CD4-positive, alpha-beta T cell treated with Interleukin-6 at 100 ng/mL for 8 hours (primary cell): ENCODE data around the gene SDC1.
"Not testable (repeated sequence)": the region's sequence is repeated elsewhere in the genome, so short reads cannot be mapped to it uniquely, and the experiment has no call there.

ENCODE experiments used
- DNase-seq: peaks from one replicate; pipeline ENCODE4 v3.0.0-alpha.2; 2020; ENCODE audit warnings: mixed read lengths, low spot score

The SDC1 gene

DNA sequence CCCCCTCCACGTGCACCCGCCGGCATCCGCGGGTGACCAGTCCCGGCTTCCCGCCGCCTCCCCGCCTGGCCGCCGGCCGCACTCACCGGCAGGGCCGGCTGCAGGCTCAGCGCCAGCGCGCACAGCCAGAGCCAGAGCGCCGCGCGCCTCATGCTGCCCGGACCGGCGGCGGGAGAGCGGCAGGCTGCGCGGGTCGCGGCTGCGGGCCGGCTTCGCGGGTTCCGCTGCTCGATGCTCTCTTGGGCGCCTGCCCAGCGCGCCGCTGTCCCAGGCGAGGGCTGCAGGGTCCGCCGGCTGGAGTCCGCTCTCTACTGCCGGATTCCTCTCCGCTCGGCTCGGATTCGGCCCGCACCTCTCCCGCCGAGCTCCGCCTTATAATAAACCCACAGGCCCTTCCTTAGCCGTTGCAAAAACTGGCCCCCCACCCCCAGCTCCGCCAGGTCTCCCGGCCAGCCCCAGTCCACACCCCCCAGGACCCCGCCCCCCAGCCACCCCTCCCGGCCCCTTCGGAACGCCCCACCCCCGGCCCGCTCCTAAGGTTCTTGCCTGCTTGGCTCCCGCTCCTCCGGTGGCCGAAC, at the start of gene SDC1:
Gene SDC1 (minus strand): TSS at position 415 of the 578 bp plus-strand sequence. CDS start 263 bp downstream, at position 152.
- DNase-seq = no peak

DNA sequence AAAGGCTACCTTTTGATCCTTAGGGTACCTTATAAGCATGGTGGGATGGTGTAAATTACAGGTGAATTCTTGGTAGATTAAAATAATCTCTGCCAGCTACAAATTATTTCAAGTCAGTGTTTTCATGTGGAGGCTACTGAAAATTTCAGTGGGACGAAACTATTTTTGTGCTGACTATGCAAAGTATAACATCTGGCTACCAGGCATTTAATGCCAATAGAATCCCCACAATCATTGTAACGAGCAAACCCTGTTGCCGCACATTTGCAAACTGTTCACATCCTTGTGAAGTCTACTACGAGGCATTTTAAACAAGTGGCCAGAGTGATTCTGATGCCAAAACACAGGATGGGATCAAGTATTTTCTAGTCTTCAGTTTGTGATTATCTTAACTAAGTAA, 48.1 kb upstream of the SDC1 start:
- DNase-seq = no peak

GRCh38 chr2:20268317-20268716, 43.4 kb upstream of the SDC1 start:
- DNase-seq = not testable (repeated sequence)

- DNase-seq = no peak
Measured at GRCh38 chr2:20267529-20267928, 42.6 kb upstream of the SDC1 start.

- DNase-seq = no peak
Measured at GRCh38 chr2:20264629-20265028, 39.7 kb upstream of the SDC1 start.

DNA sequence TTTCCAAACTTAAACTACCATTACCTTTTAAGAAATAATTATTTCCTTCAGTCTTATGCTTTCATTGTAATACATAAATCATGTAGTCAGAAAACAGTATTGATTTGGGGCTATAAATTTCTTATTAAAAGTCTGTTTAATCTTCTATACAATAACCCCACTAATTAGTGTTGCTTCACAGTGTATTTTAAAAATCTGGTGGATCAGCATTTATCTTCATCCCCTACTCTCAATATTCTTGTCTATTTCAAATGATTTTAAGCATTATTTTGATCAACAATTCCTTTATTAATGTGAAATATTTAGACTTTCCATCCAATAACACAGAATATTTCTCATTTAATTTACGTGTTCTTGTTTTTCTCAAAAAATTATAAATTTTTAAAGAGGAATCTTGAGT, 32.5 kb upstream of the SDC1 start:
- no peak for DNase-seq

DNA sequence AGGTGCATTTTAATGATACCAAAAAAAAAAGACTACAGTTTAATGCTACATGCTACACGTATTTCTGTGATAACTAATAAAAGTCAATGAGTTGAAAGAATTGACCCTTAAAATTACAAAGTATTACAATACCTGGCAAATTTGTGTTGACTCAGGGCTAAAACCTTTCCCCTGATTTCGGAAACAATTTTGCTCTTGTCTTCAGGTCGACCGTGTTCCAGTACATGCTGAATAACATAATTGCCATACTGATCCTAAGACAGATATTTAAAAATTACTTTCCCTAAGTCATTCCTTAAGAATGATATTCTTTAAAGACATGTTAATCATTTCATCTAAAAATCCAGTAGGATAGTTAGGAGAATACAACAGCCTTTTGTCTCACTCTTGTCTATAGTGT, 29.8 kb upstream of the SDC1 start:
- DNase-seq = no peak

DNA sequence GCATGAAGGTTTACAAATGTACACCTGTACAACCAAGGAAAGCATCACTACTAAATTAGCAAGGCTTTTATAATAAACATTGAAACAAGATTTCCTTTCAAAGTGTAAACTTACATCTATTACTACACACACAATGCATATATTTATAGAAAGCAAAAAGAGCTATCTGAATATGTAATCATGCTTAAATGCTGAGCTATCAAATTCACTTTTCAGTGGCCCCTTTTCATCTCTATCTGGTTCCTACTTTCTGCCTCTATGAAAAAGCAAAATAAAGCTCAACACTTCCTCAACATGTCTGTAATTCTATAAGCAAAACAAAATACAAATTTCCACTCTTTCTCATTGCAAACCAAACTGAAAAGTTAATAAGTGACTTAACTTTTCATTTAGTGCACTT, 25.5 kb upstream of the SDC1 start:
- DNase-seq = no peak

DNA sequence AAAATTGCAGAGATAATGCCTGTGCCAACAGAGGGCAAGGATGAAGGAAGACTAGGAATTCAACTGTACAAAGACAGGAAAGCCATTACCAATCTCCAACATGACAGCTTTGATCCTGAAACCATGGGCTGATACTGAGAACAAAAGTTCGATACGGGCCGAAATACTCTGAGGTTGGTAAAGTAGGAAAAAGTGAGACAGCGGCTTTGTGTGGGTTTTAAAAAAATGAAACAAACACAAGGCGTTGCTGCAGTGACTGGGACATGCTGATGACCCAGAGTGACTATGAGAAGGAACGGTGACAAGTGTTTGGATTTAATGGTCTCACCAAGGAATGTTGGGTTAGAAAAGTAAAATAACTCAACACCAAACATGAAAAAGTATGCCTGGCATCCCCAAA, 24.2 kb upstream of the SDC1 start:
- no peak for DNase-seq

DNA sequence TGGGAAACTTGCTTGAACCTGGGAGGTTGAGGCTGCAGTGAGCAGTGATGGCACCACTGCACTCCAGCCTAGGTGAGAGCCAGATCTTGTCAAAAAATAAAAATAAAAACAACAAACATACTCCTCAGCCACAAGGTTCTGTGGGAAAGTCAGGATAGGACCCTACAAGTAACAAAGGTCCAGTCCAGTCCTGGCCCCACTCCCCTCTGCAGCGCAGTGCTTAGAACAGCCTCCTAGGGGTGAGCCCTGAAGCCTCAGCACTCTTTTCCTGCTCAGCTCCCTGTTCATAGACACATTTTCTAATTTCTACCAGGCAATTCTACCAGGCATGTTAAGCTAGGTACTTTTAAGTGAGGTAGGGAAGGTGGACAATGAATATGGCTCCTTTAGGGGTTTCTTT, 22.2 kb upstream of the SDC1 start:
- no peak for DNase-seq

GRCh38 chr2:20243637-20244036, 18.7 kb upstream of the SDC1 start:
- not testable (repeated sequence) for DNase-seq

DNA sequence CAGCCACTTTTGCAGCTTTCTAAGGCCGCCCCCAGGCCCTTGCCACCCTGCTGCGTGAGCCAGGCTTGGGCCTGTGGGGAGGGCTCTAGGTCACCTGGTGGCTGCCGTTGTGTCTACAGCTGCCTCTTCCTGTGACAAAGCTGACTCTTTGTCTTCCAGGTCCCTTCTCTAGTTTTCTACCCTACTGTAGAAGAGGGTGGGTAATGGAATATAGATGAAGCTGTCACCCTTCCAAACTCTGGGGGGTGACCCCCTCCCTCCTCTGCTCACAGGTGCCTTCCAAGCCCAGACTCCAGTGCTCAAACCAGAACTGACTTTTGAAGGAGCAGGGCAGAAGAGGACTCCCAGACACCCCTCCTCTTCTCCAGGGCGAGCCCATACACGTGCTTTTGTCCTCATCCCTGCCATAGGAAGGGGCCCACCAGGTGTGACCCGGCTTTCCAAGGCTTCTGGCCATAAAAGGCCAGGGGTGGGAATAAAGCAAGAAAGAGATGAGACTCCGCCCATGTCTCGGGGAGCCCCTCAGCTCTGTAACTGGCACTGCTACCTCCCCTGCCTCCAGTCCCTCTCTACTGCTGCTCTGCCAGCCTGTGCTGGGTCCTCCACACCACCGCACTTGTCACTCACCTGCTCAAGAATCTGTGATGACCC, 17.9 kb upstream of the SDC1 start:
- no peak for DNase-seq

DNA sequence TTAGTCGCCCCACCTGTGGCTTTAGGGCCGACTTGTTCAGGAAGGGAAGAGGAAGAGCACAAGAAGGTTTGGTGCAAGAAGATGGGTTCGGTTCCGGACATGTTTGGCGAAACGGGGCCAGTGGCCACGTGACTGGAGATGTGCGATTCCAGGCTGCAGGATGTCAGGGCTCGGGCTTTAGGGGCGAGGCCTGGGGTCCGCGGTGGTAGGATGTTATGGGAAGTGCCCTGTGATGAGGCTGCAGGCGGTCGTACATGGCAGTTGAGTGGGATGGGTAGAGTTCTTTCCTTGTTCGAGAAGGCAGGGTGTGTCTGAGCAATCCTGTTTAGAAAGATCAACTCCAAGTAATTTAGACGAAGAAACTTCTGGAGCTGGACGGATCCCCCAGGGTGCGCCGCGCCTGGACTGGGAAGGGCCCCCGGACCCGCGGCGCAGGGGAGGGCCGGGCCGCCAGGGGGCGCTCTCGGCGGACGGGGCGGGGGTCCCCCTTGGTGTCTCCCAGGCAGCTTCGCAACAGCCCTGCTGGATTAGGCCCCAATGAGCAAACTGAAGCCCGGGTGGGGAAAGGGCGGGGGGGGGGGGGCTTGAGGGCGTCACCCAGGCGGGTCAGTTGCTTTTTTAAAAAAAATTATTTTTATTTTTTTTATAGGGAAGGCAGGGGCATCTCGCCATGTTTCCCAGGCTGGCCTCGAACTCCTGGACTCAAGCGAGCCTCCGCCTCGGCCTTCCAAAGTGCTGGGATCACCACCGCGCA, 17.2 kb upstream of the SDC1 start:
- DNase-seq = no peak

- DNase-seq = not testable (repeated sequence)
Measured at GRCh38 chr2:20240291-20240690, 15.4 kb upstream of the SDC1 start.

DNA sequence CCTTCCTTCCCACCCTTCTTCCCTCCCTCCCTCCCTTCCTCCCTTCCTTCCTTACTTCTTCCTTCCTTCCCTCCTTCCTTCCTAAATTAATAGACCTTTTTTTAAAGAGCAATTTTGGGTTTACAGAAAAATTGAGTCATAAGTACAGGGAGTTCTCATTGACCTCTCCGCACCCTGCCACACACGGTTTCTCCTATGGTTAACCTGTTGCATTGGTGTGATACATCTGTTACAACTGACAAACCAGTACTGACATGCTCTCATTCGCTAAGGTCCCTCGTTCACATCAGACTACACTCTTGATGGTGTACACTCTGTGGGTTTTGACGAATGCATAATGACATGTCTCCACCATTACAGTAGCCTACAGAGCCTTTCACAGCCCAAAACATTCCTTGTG, 11.6 kb upstream of the SDC1 start:
- DNase-seq = no peak

DNA sequence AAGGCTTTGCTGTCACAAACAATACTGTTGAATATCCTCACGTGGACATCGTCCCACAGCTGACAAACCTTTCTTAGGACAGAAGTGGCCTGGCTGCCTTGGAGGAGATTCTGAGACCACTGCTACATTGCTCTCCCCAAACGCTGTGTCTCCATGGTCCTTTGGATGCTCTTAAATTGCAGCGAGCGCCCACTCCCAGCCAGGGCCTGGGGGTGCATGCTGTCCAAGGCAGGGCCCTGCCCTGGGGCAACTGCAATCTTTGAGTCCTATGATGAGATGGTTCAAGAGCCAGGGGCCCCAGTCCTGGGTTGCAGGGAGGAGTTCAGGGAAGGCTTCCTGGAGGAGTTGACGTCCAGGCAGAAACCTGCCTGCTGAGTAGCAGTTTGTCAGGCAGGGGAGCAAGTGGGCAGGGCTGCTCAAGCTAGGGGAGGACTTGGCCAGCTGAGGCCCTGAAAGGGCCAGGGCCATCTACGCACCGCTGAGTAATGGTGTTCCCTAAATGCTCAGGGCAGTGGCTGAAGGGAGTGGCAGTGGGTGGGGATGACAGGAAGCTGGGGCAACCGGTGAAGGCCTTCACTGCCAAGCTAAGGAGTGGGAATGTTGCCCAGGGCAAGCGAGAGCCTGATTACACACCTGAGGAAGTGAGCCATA, 10.8 kb upstream of the SDC1 start:
- no peak for DNase-seq

DNA sequence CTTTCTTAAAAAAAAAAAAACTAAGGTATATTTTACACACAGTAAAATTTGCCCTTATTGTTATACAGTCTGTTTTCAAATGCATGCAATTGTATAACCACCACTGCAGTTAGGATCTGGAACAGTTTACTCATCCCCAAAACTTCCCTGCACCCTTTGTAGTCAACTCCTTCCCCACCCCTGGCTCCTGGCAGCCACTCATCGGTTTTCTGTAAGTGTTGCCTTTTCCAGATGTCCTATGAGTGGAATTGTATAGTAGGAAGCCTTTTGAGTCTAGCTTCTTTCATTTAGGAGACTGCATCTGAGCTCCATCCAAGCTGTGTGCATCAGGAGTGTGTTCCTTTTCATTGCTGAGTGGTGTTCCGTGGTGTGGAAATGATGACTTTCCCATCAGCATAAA, 9.7 kb upstream of the SDC1 start:
- not testable (repeated sequence) for DNase-seq

DNA sequence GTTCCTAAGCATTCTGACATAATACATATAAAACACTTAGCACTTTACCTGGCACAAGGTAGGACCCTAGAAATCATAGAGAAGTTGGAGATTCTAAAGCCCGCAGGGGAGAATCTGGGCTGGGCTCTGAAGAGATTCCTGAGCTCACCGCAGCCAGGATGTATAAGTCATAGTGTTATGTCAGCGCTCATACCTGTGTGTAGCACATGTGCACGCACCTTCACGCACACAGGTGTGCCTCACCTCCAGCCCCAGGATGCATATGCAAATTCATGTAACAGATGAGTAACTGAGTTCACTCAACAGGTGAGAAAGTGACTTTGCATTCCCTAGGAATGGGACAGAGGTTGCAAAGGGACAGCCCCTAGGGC, 7.9 kb upstream of the SDC1 start:
- no peak for DNase-seq

- DNase-seq = no peak
Measured at GRCh38 chr2:20231598-20232026, 6.7 kb upstream of the SDC1 start.

DNA sequence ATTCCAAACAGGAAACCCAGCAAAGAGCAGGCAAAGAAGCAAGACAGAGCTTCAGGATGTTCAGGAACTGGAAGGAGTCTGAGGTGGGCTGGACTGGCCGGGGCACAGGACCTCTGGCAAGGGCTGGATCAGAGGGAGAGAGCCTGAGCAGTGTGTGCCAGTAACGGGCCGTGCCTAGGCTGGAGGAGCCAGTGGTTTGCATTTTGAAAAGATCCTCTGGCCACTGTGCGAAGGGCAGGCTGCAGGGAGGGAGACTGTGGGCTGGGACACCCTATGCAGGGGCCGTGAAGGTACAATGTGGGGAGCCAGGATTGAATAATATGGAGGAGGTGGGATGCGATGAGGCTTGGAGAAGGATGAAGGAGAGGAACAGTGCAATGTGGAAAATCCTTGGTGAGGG, 6.2 kb upstream of the SDC1 start:
- no peak for DNase-seq

DNA sequence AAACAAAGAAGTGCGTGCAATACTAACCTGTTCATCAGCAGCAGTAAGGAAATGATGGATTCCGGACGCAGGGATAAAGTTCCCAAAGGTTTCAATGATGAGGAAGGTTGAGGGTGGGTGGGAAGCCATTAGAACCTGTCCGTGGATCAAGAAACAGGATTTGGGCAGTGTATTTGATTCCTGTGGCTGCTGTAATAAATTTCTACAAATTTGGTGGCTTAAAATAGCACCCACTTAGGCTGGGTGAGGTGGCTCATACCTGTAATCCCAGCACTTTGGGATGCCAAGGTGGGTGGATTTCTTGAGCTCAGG, 5.1 kb upstream of the SDC1 start:
- no peak for DNase-seq

- DNase-seq = no peak
Measured at GRCh38 chr2:20229322-20230113, 4.6 kb upstream of the SDC1 start.
